Activated CD4-positive, CD25-positive, alpha-beta regulatory T cell treated with anti-CD3 and anti-CD28 coated beads, Interleukin-2, amount 50 U/mL, for 16 hours (primary cell): ENCODE results near the gene GRIK5.

Experiments
- DNase-seq: peaks from one replicate; pipeline ENCODE4 v3.0.0-alpha.2; 2020; ENCODE audit warnings: low read depth, low spot score

The GRIK5 gene

DNA sequence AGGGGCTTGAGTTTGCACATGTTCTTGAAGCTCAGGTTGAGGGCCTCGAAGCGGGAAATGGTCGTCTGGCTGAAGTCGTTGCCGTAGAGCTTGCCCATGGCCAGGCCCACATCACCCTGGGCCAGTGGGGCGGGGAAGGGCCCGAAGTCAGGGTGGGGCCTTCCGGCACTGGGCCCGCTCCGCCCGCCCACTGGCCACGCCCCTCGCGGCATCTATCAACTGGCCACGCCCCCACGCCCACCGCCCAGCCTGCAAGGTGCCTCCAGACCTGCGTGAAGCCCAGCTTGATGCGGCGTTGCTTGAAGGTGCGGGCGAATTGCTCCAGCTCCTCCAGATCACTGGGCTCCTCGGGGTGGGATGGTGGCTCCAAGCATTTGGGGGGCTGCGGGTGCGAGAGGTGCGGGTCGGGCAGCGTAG lies 25.8 kb upstream of the GRIK5 start:
- DNase-seq: no peak

DNA sequence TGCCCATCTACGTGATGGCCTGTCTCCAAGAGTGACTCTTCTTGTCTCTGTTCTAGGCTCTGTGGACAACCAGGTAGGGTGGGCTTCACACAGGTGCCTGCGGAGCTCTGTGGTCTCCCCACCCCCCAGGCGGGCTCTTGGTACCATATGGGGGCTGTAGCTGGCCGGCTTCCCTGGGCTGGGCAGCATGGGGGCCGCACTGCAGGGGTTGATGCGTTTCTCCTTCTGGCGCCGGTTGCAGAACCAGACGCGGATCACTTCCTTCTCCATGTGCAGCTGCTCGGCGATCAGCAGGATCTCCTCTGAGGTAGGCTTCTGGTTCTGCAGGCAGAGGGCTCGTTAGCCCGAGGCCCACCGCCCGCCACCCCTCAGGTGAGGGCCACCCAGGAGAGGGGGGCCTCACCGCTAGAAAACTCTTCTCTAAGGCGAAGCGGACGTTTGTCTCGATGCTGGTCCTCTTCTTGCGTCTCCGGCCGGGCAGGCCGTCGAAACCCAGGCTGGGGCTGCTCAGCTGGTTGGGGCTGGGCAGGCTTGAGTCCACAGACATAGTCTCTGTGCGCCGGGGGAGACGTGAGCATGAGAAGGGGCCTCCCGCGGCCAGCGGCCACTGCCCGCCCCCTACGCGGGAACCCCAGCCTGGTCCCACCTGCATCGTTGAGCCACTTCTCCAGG lies 25.3 kb upstream of the GRIK5 start:
- DNase-seq: no peak

DNA sequence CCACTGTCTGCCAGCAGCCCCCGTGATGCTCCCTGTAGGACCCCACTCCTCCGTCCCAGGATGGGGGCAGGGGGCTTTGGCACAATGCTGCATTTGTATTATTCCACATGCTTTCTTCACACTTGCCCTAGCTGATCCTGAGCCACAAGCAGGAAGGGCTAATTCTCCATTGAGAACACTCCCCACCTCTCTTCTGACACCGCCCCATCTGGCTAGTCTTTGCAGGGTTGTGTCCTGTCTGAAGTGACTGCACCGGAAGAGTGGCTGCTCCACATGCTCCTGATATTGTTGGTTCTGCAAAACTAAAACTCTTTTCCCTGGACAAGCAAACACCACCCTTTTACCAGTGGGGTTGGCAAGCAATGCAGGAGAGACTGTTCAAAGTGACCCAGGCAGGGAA lies 23.9 kb upstream of the GRIK5 start:
- no peak for DNase-seq

DNA sequence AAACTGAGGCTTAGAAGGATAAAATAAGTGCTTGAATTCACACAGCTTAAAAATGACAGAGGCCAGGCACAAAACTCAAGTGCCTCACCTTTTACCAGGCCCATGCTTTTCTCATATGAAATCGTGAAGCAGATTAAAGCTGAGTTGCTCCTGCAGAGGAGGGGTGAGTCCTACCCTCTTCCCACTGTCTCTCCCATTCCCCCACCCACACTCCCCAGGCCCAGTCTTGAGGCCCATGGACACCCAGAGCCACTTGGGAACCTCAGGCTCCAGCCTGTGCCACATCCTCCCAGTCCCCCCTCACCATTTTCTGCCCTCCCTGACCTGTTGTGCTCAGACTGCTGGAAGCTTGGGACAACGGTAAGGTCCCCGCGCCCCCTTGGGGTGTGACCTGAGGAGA lies 23.5 kb upstream of the GRIK5 start:
- no peak for DNase-seq

DNA sequence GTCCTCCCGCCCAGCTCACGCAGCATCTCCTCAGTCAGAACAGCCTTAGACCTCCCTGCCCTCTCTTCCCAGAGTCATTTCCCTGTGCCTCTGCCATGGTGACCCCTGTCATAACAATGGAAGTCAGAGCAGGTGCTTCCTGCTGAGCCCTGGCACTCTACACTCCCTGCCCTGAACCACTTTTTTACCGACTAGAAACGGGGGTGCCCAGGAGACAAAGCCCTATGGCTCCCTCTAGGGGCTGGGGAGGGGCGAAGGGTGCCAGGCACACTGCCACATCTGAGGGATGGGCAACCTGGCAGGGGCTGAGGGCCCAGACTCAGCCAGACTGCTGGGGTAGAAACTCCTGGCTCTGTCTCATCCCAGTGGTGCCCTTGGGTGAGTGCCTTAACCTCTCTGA lies 22.3 kb upstream of the GRIK5 start:
- peak; percentile 16 for DNase-seq

DNA sequence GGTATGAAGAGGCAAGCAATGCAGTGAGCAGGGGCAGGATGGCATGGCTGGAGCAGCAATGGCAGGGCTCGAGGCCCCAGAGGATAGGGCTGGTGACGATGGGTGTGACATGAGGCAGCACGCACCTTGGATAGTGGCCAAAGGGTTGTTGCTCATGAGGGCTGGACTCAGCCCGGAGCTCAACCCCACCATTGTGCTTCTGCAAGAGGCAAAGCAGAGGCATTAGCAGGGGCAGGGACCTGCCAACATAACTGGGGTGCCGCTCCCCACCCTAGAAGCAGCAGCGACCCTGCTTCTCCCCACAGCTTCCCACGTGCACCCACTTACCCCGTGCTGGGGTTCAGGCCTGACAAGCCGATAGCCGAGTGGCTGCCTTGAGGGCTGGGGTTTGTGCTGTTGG lies 21.7 kb upstream of the GRIK5 start:
- no peak for DNase-seq

DNA sequence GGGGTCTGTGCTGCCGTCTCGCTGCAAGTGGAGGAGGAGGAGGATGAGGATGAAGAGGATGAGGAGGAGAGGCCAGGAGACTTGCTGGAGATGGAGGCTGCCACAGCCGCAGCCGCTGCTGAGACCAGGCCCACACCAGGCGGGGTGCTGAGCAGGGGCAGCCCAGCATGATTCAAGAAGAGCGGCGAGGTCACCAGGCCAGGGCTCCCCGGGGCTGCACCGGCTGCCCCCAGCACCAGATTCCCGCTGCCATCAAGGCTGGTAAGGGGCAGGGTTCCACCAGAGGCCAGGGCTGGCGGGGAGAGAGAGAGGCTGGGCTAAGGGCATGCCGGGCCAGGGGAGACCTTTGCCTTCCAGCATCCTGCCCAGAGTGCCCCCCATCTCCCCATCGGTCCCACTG lies 21.3 kb upstream of the GRIK5 start:
- no peak for DNase-seq

DNA sequence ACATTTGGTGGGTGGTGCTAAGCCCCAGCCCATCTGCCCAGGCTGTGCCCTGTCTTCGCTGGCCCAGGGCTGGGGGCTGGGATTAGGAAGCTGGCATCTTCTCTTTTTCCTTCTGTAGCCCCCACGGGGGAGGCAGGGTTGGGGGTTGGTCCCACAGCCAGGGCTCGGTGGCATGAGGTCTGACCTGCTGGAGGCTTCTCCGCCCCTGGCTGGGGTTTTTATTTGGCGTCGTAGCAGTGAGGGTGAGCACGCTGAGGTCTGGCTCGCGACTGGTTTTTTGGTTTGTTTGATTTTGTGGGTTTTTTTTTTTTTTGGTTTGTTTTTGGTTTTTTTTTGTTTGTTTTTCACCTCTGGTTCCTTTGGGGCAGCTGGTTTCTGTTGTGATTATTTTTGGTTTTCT lies 20.7 kb upstream of the GRIK5 start:
- no peak for DNase-seq

DNA sequence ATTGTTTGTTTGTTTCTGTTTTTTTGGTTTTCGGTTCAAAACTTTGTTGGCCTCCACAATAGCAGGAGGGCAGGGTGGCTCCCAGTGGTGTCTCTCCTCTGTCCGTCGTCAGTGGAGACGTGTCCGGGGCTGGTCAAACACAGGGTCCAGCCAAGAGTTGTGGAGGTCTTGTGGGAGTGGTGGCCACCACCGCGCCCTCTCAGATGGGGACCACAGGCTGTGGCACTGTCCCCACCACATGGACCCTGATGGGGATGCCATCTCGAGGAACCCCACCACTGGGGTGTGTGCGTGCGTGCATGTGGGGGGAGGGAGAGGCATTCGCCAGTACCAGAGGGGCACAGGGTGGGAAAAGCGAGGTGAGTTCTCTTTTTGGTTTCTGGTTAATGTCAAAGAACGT lies 19.8 kb upstream of the GRIK5 start:
- no peak for DNase-seq

DNA sequence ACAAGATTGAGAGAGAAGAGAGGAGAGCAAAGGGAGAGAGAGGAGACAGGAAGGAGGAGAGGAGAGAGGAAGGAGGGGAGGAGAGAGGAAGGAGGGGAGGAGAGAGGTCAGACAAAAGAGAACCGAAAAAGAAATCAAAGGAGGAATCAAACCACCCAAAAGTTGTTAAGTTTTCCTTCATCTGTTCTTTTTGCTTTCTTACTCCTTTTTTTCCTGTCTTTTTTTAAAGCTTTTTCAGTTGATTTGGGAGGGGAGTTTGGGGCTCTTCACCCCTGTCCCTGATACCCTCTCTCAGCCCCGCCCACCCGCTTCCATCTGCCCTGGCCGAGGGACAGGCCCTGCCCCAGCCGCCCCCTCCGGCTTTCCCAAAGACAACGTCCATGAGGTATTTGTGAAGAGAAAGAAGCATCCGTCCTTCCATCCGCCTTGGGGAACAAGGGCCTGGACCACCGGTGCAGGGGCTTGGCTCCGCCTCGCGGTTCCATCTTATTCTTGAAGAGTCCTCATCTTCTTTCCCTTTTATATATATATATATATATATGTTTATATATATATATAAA lies 19.3 kb upstream of the GRIK5 start:
- no peak for DNase-seq

DNA sequence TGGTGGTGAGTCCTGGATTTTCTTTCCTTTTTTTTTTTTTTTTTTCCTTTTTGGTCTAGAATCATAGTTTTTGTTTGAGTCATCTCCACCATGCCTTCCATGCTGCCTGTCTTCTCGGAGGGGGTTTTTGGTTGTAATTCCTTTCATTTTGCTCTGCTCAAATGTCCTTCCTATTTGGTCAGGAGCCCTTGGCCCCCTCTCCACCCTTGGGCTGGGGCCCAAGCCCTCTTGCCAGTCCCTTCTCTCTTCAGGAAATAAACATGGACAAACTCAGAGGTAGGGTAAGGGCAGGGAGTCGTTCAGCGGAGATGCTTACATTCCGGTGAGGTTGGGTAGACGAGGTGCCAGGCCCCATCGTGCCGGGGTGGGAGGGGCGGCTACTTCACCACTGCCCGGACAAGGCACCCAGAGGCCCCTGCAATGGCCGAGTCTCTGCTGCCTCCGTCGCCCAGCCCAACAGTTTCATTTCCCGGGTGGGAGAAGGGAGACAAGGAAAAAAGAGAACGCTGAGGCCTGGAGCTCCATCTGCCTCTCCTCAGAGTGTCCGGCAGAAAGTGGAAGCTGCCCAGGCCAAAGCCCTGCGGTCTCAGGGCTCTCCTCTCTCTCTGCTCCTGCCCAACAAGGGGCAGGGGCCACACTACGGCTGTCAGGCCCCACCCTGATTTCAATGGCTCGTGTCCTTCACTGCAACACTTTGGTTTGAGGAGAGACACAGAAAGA lies 18.6 kb upstream of the GRIK5 start:
- no peak for DNase-seq

DNA sequence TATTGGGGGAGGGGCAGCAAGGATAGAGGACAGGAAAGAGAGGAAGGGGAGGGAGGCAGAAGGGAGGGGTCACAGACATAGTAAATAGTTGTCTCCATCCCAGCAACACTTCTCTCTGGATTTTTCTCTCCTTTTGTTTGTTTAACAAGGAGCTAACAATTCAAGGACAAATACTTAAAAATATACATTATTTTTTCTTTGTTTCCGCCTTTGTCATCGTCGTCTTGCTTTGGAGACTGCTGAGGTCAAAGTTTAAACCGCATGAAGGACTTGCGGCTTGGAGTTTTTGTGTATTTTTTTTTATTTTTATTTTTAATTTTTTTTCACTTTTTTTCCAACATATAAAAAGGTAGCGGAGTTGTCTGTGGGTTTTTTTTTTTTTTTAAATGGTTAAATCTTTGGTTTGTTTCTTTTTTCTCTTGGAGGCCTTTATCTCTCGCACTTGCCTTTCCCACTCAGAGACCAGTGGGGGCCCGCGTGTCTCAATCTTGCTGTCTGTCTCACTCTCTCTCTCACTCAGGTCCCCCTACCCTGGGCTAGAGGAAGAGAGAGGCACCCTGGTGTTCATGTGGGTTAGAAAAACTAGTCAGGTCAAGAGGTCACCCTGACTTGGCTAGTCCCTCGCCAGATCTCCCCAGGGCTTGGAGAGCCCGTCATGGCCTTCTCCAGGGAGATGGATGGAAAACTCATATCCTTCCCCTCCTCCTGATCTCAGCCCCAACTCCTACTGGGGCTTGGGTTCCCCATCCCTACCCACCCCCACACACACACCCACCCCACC lies 17.0 kb upstream of the GRIK5 start:
- no peak for DNase-seq

DNA sequence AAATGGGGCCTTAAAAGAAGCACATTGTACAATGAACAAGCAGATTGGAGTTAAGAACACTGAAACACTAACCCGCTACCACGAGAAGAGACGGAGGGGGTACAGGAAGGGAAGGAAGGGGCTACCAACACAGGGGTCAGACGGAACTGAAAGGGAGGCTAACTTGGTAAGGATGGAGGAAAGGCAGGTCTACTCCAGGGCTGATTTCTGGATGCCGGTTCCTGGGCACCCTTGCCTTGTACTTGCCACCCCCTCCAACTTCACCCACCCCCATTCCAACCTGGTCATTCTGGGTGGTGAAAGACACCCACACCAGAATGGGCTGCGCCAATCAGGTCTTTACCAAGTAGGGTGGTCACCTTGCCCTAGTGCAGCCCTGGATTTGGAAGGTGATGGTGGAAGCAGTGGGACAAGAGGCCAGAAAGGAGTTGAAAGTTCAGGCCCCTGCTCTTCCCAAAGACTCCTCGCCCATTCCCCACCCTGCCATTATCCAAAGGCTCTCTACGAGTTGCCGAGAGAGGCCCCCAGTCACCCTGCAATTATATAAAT lies 16.3 kb upstream of the GRIK5 start:
- no peak for DNase-seq

DNA sequence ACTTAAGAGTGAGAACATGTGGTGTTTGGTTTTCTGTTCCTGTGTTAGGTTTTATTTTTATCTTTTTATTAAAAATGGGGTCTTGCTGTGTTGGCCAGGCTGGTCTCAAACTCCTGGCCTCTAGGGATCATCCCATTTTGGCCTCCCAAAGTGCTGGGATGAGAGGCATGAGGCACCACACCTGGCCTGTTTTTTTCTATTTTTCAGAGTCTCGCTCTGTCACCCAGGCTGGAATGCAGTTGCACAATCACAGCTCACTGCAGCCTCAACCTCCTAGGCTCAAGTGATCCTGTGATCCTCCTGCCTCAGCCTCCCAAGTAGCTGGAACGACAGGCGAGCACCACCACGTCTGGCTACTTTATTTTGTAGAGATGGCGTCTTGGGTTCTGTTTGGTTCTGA lies 13.5 kb upstream of the GRIK5 start:
- no peak for DNase-seq

DNA sequence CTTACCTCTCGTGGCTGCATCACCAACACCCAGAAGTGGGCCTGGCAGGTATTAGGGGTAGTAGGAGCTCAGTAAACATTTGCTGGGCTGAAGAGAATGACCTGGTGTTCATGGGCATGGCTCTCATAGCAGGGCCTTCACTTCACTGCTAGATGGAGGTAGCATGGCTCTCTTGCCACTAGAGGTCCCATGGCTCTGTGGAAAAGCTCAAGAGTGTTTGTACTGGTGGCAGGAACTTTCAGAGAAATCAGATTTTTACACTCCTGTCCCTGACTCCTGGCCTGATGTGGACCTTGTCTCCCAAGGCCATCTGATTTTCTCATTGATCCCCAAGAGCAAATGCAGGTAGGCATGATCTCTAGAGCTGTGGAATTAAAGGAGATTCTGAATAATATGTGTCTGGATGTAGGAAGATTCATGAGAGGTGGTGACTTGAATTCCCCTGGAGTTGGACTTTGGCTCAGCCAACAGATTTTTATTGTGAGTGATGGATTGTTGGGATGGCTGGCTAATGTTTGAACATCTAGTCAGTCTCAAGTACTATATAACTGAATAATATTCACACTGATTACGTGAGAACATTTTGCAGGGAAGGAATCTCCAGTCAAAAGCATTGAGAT lies 11.7 kb upstream of the GRIK5 start:
- no peak for DNase-seq

DNA sequence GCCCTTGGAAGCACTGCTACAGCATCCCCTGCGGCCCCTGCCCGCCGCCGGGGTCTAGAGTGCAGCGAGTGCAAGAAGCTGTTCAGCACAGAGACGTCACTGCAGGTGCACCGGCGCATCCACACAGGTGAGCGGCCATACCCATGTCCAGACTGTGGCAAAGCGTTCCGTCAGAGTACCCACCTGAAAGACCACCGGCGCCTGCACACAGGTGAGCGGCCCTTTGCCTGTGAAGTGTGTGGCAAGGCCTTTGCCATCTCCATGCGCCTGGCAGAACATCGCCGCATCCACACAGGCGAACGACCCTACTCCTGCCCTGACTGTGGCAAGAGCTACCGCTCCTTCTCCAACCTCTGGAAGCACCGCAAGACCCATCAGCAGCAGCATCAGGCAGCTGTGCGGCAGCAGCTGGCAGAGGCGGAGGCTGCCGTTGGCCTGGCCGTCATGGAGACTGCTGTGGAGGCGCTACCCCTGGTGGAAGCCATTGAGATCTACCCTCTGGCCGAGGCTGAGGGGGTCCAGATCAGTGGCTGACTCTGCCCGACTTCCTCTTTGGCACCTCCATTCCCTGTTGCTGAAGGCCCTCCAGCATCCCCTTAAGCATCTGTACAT lies 10.9 kb upstream of the GRIK5 start:
- DNase-seq: no peak

DNA sequence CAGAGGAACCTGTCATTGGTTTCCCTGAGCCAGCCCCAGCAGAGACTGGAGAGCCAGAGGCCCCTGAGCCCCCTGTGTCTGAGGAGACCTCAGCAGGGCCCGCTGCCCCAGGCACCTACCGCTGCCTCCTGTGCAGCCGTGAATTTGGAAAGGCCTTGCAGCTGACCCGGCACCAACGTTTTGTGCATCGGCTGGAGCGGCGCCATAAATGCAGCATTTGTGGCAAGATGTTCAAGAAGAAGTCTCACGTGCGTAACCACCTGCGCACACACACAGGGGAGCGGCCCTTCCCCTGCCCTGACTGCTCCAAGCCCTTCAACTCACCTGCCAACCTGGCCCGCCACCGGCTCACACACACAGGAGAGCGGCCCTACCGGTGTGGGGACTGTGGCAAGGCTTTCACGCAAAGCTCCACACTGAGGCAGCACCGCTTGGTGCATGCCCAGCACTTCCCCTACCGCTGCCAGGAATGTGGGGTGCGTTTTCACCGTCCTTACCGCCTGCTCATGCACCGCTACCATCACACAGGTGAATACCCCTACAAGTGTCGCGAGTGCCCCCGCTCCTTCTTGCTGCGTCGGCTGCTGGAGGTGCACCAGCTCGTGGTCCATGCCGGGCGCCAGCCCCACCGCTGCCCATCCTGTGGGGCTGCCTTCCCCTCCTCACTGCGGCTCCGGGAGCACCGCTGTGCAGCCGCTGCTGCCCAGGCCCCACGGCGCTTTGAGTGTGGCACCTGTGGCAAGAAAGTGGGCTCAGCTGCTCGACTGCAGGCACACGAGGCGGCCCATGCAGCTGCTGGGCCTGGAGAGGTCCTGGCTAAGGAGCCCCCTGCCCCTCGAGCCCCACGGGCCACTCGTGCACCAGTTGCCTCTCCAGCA lies 10.1 kb upstream of the GRIK5 start:
- DNase-seq: no peak

DNA sequence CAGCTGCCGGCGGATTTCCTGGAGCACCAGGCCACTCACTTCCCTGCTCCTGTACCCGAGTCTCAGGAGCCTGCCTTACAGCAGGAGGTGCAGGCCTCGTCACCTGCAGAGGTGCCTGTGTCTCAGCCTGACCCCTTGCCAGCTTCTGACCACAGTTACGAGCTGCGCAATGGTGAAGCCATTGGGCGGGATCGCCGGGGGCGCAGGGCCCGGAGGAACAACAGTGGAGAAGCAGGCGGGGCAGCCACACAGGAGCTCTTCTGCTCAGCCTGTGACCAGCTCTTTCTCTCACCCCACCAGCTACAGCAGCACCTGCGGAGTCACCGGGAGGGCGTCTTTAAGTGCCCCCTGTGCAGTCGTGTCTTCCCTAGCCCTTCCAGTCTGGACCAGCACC lies 9.3 kb upstream of the GRIK5 start:
- DNase-seq: no peak

DNA sequence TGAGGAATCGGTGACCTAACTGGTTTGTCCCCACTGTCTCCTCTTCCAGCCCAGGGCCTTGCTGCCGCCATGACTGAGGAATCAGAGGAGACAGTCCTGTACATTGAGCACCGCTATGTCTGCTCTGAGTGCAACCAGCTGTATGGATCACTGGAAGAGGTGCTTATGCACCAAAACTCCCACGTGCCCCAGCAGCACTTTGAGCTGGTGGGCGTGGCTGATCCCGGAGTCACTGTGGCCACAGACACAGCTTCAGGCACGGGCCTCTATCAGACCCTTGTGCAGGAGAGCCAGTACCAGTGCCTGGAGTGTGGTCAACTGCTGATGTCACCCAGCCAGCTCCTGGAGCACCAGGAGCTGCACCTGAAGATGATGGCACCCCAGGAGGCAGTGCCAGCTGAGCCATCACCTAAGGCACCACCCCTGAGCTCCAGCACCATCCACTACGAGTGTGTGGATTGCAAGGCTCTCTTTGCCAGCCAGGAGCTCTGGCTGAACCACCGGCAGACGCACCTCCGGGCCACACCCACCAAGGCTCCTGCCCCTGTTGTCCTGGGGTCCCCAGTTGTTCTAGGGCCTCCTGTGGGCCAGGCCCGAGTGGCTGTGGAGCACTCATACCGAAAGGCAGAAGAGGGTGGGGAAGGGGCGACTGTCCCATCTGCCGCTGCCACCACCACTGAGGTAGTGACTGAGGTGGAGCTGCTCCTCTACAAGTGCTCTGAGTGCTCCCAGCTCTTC lies 8.7 kb upstream of the GRIK5 start:
- no peak for DNase-seq

DNA sequence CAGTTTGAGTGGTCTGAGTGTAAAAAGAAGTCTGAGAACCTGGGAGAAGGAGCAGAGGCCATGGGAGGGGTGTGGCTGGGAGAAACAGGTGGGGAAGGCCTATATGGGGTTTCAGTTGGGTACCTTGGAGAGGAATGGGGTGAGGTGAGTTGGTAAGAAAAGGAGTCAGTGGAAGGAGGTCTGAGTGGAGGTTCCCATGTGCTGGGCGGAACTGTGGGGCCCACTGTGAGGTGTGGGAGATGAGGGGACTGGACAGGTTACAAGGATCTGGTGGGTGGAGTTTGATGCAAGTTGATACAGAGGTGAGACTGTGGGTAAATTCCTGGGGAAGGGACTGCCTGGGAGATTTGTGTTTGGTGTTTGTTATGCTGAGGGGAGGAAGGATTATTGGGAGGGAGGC lies 8.1 kb upstream of the GRIK5 start:
- DNase-seq: no peak
